Esophagus squamous epithelium (tissue), 4 donors: ENCODE results near the gene GAD2.

Experiments
- POLR2A ChIP-seq, 4 donors: fragments of 450-650 bp; IDR thresholded peaks; one replicate each; pipeline ENCODE4 v1.6.1; 2017; ENCODE audit warnings: antibody characterized with exemption in 4 of 4, mild to moderate bottlenecking in 4 of 4, moderate library complexity in 3 of 4
- TF ChIP-seq, protein P1 (sequence below), 6 experiments: fragments of 450-650 bp in 4 of 6; fragments of 200-600 bp in 2 of 6; sonication (generic) in 2 of 6; IDR thresholded peaks; one replicate each; pipeline ENCODE4 v1.5.1; 2016 to 2019; ENCODE audit warnings: antibody characterized with exemption in 6 of 6, mild to moderate bottlenecking in 4 of 6, moderate library complexity in 4 of 6

- TF ChIP-seq, protein P1, sequence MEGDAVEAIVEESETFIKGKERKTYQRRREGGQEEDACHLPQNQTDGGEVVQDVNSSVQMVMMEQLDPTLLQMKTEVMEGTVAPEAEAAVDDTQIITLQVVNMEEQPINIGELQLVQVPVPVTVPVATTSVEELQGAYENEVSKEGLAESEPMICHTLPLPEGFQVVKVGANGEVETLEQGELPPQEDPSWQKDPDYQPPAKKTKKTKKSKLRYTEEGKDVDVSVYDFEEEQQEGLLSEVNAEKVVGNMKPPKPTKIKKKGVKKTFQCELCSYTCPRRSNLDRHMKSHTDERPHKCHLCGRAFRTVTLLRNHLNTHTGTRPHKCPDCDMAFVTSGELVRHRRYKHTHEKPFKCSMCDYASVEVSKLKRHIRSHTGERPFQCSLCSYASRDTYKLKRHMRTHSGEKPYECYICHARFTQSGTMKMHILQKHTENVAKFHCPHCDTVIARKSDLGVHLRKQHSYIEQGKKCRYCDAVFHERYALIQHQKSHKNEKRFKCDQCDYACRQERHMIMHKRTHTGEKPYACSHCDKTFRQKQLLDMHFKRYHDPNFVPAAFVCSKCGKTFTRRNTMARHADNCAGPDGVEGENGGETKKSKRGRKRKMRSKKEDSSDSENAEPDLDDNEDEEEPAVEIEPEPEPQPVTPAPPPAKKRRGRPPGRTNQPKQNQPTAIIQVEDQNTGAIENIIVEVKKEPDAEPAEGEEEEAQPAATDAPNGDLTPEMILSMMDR (IDR thresholded peaks at IDR 0.05): no peak
- no peak for TF ChIP-seq POLR2A (IDR thresholded peaks at IDR 0.05)
These were observed 42.7 kb upstream of the GAD2 start for GRCh38 chr10:26173837-26174236.
